Activated naive CD8-positive, alpha-beta T cell treated with anti-CD3 and anti-CD28 coated beads, Interleukin-2, amount 10 ng/mL, durations not matched to agents 7 days and 5 days (primary cell): ENCODE measurements around the gene CPA1. TPM values are rescaled to one million over a fixed set of nuclear protein-coding genes. Genes with fewer than 3 reads are reported as not detected.

Experiments used
- ATAC-seq: fragments of 150-1000 bp; cut with Tn5 transposase; one replicate; pipeline ENCODE4 v1.10.0; 2021; ENCODE audit warnings: low read depth, moderate library complexity
- POLR2A ChIA-PET: fragments of 350-600 bp; sonication (Branson Sonifier 250); formaldehyde crosslinking; loops from one replicate; lab custom pipeline; 2021; ENCODE audit warnings: antibody characterized with exemption; lab: Charles Lee
- DNase-seq: peaks from one replicate; pipeline ENCODE4 v3.0.0; 2021
- H3K27ac Mint-ChIP-seq: one replicate; pipeline ENCODE4 v1.8.0; 2022; ENCODE audit warnings: mild to moderate bottlenecking, mixed read lengths
- H3K27me3 Mint-ChIP-seq: one replicate; pipeline ENCODE4 v1.8.0; 2022; ENCODE audit warnings: mild to moderate bottlenecking, moderate library complexity, mixed read lengths
- H3K36me3 Mint-ChIP-seq: one replicate; pipeline ENCODE4 v1.8.0; 2021; ENCODE audit warnings: mild to moderate bottlenecking, mixed read lengths
- H3K4me1 Mint-ChIP-seq: one replicate; pipeline ENCODE4 v1.8.0; 2021; ENCODE audit warnings: mixed read lengths
- H3K4me3 Mint-ChIP-seq: one replicate; pipeline ENCODE4 v1.8.0; 2022; ENCODE audit warnings: mild to moderate bottlenecking, moderate library complexity, mixed read lengths
- H3K9me3 Mint-ChIP-seq: one replicate; pipeline ENCODE4 v1.8.0; 2021; ENCODE audit warnings: mixed read lengths
- total RNA-seq, 2 experiments: library from RNA; stranded (reverse); gene quantifications; one replicate each; pipeline ENCODE4 v1.2.3, GENCODE V29; 2021

CPA1 gene
- total RNA-seq, 2 experiments from 2014 or later, result not detected

GRCh38 chr7:130346941-130347340 lies 33.4 kb upstream of the CPA1 start:
- ATAC-seq (no peak), DNase-seq (no peak)
- POLR2A ChIA-PET, result no interaction called here
- Mint-ChIP-seq H3K27me3 (no peaks in the 10 kb centered on the region), H3K4me3 (no peak overlapping the region), H3K36me3 (no peaks in the 10 kb centered on the region), H3K4me1 (peaks cover 6% of the 10 kb centered on the region), H3K27ac (no peak overlapping the region), H3K9me3 (peaks cover 2% of the 10 kb centered on the region)

- DNase-seq, result no peak
- Mint-ChIP-seq H3K4me1 (peaks cover 6% of the 10 kb centered on the region), H3K27ac (no peak overlapping the region), H3K36me3 (no peaks in the 10 kb centered on the region), H3K9me3 (no peaks in the 10 kb centered on the region), H3K4me3 (no peak overlapping the region), H3K27me3 (no peaks in the 10 kb centered on the region)
- ATAC-seq, result no peak
- POLR2A ChIA-PET, result interaction anchor here (0.5 kb wide), 1 partner anchor 41 kb away, joined by 4 read pairs; no protein-coding TSS in a partner anchor
Observed at GRCh38 chr7:130349911-130350782, 30.1 kb upstream of the CPA1 start.

- H3K27me3 Mint-ChIP-seq, result no peaks in the 10 kb centered on the region
- no peak for DNase-seq
- no peaks in the 10 kb centered on the region for H3K9me3 Mint-ChIP-seq
- POLR2A ChIA-PET, result no interaction called here
- H3K4me3 Mint-ChIP-seq, result no peak overlapping the region
- H3K27ac Mint-ChIP-seq, result peak overlapping the region; percentile 36
- no peak for ATAC-seq
- H3K4me1 Mint-ChIP-seq, result peaks cover 6% of the 10 kb centered on the region
- H3K36me3 Mint-ChIP-seq, result no peaks in the 10 kb centered on the region
Observed at GRCh38 chr7:130350945-130351790, 29.1 kb upstream of the CPA1 start.

- H3K9me3 Mint-ChIP-seq, result no peaks in the 10 kb centered on the region
- peaks cover 6% of the 10 kb centered on the region for H3K4me1 Mint-ChIP-seq
- H3K27me3 Mint-ChIP-seq, result no peaks in the 10 kb centered on the region
- no peak for ATAC-seq
- H3K27ac Mint-ChIP-seq, result no peak overlapping the region
- POLR2A ChIA-PET, result no interaction called here
- H3K36me3 Mint-ChIP-seq, result no peaks in the 10 kb centered on the region
- no peak for DNase-seq
- no peak overlapping the region for H3K4me3 Mint-ChIP-seq
Observed at GRCh38 chr7:130351791-130352090, 28.6 kb upstream of the CPA1 start.

GRCh38 chr7:130352194-130353074 lies 27.9 kb upstream of the CPA1 start:
- Mint-ChIP-seq H3K27me3 (no peaks in the 10 kb centered on the region), H3K27ac (no peak overlapping the region), H3K9me3 (no peaks in the 10 kb centered on the region), H3K4me3 (no peak overlapping the region), H3K4me1 (peaks cover 6% of the 10 kb centered on the region), H3K36me3 (no peaks in the 10 kb centered on the region)
- DNase-seq (no peak), ATAC-seq (no peak)
- POLR2A ChIA-PET, result no interaction called here

GRCh38 chr7:130353196-130353595 lies 27.1 kb upstream of the CPA1 start:
- no peaks in the 10 kb centered on the region for H3K27me3 Mint-ChIP-seq
- ATAC-seq, result no peak
- POLR2A ChIA-PET, result no interaction called here
- H3K4me3 Mint-ChIP-seq, result no peak overlapping the region
- no peak overlapping the region for H3K27ac Mint-ChIP-seq
- H3K9me3 Mint-ChIP-seq, result peaks cover under 1% of the 10 kb centered on the region
- peaks cover 6% of the 10 kb centered on the region for H3K4me1 Mint-ChIP-seq
- no peak for DNase-seq
- no peaks in the 10 kb centered on the region for H3K36me3 Mint-ChIP-seq

GRCh38 chr7:130356121-130356875 lies 24.0 kb upstream of the CPA1 start:
- H3K27me3 Mint-ChIP-seq, result no peaks in the 10 kb centered on the region
- no peak overlapping the region for H3K4me3 Mint-ChIP-seq
- H3K36me3 Mint-ChIP-seq, result peaks cover 3% of the 10 kb centered on the region
- ATAC-seq (no peak), DNase-seq (no peak)
- peaks cover 18% of the 10 kb centered on the region for H3K9me3 Mint-ChIP-seq
- no peak overlapping the region for H3K27ac Mint-ChIP-seq
- POLR2A ChIA-PET, result no interaction called here
- peaks cover 3% of the 10 kb centered on the region for H3K4me1 Mint-ChIP-seq

- POLR2A ChIA-PET, result no interaction called here
- Mint-ChIP-seq H3K9me3 (peaks cover 18% of the 10 kb centered on the region), H3K27ac (no peak overlapping the region), H3K4me1 (no peaks in the 10 kb centered on the region), H3K4me3 (no peak overlapping the region), H3K36me3 (peaks cover 3% of the 10 kb centered on the region), H3K27me3 (no peaks in the 10 kb centered on the region)
- ATAC-seq, result no peak
- DNase-seq, result no peak
Observed at GRCh38 chr7:130356876-130357611, 23.2 kb upstream of the CPA1 start.

- ATAC-seq (no peak), DNase-seq (no peak)
- H3K36me3 Mint-ChIP-seq, result peaks cover 3% of the 10 kb centered on the region
- H3K9me3 Mint-ChIP-seq, result peaks cover 18% of the 10 kb centered on the region
- no peaks in the 10 kb centered on the region for H3K27me3 Mint-ChIP-seq
- no peak overlapping the region for H3K27ac Mint-ChIP-seq
- no peak overlapping the region for H3K4me3 Mint-ChIP-seq
- POLR2A ChIA-PET, result no interaction called here
- H3K4me1 Mint-ChIP-seq, result no peaks in the 10 kb centered on the region
Observed at GRCh38 chr7:130358471-130358870, 21.8 kb upstream of the CPA1 start.

GRCh38 chr7:130359276-130359857 lies 20.9 kb upstream of the CPA1 start:
- Mint-ChIP-seq H3K9me3 (peaks cover 18% of the 10 kb centered on the region), H3K36me3 (peaks cover 3% of the 10 kb centered on the region), H3K27ac (no peak overlapping the region), H3K27me3 (no peaks in the 10 kb centered on the region), H3K4me3 (no peak overlapping the region), H3K4me1 (no peaks in the 10 kb centered on the region)
- POLR2A ChIA-PET, result no interaction called here
- ATAC-seq (no peak), DNase-seq (no peak)

- peaks cover 3% of the 10 kb centered on the region for H3K36me3 Mint-ChIP-seq
- POLR2A ChIA-PET, result no interaction called here
- peaks cover 2% of the 10 kb centered on the region for H3K4me1 Mint-ChIP-seq
- ATAC-seq, result no peak
- H3K9me3 Mint-ChIP-seq, result peaks cover 18% of the 10 kb centered on the region
- no peak overlapping the region for H3K27ac Mint-ChIP-seq
- no peaks in the 10 kb centered on the region for H3K27me3 Mint-ChIP-seq
- no peak for DNase-seq
- no peak overlapping the region for H3K4me3 Mint-ChIP-seq
Observed at GRCh38 chr7:130360518-130360917, 19.8 kb upstream of the CPA1 start.

GRCh38 chr7:130361681-130362080 lies 18.6 kb upstream of the CPA1 start:
- Mint-ChIP-seq H3K27me3 (no peaks in the 10 kb centered on the region), H3K36me3 (peaks cover 3% of the 10 kb centered on the region)
- POLR2A ChIA-PET, result no interaction called here

More at GRCh38 chr7:130361681-130362080, 18.6 kb upstream of the CPA1 start:
- ATAC-seq, result no peak
- Mint-ChIP-seq H3K27ac (no peak overlapping the region), H3K4me3 (no peak overlapping the region), H3K4me1 (peaks cover 7% of the 10 kb centered on the region), H3K9me3 (peaks cover 18% of the 10 kb centered on the region)
- no peak for DNase-seq
